Activated T-helper 1 cell treated with anti-CD3 and anti-CD28 coated beads, Interleukin-2, amount 50 U/mL, for 16 hours (primary cell): Measurements from ENCODE around the gene PALM.
"Not testable (repeated sequence)": the region's sequence is repeated elsewhere in the genome, so short reads cannot be mapped to it uniquely, and the experiment has no call there.

ENCODE experiments used
- DNase-seq, 2 donors: peaks; one replicate each; pipeline ENCODE4 v3.0.0-alpha.2; 2020; ENCODE audit warnings: low read depth in 1 of 2, low spot score in 1 of 2

Gene PALM

DNA sequence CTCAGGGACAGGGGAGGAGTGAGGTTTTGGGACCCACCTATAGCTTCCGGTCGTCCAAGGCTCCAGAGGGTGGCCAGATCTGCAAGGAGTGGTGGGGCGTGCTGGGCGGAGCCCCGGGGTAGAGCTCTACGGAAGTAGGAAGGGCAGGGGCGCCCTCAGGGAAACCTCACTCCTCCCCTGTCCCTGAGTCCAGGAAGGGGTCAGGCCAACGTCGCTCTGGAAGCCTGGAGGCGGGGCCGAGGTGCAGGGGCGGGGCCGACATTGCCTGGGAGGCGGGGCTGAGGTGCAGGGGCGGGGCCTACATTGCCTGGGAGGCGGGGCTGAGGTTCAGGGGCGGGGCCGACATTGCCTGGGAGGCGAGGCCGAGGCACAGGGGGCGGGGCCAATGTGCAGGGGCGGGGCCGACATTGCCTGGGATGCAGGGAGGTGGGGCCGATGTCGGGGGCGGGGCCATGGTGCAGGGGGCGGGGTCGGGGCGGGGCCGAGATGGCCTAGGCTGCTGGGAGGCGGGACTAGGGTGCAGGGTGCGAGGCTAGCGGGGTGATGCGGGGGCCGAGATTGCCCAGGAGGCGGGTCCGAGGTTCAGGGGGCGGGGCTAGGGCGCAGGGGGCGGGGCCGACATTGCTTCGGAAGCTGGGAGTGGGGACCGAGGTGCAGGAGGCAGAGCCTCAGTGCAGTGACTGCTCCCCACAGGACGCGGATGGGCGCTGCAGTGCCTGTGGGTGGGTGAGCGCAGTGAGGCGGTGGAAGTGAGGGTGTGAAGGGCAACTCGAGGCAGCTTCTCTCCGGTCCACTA is 4.9 kb upstream of the PALM start:
- peak in 1 of 2 donors; percentile 38 for DNase-seq

DNA sequence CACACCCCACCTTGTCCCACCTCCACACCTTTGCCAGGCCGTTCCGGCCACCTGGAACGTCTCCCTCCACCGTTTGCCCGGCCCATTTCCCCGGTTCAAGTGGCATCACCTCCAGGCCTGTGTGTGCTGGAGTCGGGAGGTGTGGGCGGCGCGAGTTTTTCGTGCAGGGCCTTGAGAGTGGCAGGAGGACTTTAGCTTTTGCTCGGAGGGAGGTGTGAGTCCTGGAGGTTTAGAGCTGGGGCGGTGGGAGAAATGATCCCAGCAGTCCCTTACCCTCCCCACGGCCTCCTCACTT is 4.3 kb upstream of the PALM start:
- DNase-seq, result no peak

DNA sequence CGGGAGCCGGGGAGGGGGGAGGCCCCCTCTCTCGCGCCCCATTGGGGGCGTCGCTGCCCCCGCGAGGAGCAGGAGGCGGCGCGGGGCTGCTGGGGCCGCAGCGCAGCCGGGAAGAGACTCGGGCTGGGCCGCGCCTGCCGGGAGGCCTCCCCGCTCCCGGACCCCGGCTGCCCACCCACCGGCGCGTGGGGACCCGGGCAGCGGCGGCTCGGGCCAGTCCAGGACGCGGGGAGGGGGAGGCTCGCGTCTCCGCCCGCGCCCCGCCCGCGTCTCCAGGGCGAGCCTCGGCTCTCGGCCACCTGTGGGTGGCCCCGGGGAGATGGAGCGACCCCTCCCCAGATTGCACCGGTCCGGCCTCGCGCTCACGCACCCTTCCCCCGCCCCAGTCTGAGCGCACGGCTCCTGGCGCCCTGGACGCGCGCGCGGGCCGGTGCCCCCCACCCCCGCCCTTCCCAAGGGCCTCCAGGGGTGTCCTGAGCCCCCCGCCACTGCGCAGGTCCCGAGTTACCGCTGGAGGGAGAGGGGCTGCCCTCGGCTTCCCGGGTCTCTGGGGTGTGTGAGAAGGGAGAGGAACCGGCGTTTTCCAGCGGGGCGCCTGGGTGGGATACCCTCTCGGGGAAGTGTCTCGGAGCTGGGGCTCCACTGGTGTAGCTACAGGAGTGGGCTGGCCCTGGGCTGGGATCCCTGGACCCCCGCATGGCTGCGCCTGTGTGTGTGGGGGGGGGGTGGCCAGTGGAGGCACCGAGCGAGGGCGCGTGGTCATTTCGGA is 645 bp downstream of the PALM start:
- DNase-seq, result no peak

DNA sequence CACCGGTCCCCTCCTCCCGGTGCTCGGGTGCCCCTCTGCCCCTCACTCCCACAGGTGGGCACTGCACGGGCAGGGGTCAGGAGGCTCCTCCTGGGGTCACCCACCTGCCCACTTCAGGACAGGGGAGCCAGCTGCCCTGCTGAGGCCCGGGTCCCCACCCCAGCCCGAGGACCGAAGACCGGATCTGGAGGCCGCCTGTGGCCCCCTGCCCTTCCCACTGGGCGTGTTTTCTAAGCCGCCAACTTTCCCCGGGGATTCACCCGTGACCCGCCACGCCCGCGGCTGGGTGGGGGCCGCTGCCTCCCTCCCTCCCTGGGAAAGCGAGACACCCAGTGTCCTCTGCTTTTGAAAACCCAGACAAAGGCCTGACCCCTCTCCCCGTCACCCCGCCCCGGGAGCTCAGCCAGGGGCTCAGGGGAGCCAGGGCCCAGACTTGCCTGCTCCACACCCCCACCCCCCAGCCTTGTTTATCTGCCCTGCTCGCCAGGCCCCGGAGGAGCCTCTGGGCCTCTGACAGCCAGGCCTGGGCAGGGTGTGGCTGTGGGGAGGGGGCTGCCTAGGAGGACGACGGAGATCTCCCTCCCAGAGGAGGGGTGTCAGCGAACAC is 1.3 kb downstream of the PALM start:
- DNase-seq, result no peak

DNA sequence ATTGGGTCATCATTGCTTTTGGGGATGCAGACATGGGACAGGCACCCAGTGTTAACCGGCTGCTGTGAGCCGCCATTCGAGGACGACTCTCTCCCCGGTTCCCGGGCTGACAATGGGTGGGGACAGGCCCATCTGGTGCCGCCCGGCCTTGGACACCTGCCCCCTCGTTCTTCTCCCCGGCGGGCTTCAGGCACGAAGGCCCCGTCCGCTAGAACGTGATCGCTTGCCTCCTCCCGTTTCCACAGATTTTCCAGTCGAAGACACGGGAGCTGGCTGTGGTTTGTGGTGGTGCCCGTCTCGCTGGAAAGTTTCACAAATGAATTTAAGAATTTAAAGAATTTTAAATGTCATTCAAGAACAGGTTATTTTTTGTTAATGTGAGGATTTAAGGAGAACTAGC is 2.0 kb downstream of the PALM start:
- DNase-seq, result no peak

DNA sequence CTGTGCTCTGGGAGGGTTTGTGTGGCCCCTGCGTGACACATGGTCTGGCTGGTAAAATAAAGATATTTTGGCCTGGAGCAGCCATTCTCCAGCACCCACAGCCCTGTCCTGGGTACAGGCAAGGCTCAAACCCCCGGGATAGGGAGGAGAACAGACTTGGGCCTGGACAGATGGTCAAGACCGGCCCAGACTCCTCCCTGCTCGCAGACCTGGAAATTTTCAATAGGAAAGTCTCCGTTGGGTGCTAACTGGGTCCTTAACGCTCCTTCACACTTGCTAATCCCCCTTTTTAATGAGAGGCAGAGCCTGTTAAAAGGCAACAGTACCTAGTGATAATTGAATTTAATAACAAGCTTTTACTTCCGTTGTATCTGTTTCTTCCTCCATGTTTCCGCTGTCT is 2.5 kb downstream of the PALM start:
- DNase-seq, result no peak

DNA sequence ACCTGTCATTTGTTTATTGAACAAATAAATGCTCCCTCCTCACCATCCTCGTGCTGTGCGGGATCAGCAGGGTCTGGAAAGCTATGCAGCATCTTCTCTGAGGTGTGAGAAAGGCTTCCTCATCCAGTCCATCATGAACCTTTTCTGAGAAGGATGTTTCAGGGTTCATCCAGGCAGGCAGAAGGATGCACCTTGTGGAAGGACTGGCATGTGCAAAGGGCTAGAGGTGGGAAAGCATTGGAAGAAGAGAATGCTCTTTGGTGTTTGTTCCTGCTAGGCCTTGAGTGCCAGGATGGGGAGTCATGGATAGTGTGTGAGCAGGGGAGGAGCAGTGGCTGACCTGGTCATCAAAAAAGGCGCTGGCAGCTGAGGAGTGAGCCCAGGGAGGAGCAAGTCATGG is 6.6 kb downstream of the PALM start:
- no peak for DNase-seq

DNA sequence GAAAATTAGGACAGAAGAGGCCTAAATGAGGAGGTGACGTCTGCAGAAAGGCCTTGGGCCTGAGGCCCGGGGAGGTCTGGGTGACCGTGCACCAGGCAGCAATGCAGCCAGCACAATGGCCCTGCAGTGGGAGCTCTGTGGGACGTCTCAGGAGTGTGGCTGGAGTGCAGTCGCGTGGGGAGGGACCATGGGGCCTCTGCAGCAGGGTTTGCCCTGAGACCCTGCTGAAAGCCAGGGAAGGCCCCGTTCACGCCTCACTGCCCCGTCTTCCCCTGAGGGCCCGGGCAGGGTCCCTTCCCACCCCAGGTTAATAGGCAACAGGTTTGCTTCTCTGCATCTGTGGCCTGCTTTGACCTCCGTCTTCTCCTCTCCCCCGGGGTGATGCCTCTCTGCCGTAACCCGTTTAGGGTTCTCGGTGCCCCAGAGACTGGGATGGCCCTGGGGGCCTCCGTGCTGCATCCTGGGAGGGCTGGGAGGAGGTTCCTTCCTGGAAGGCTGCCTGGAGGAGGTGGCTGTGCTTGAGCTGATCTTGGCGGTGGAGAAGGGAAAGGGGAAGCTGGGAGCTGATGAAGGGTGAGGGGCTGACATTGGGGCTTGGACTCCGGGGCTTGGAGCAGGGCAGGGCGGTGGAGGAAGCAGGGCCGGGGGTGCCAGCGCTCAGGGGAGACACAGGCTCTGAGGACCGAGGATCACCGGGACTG is 9.7 kb downstream of the PALM start:
- DNase-seq, result no peak

DNA sequence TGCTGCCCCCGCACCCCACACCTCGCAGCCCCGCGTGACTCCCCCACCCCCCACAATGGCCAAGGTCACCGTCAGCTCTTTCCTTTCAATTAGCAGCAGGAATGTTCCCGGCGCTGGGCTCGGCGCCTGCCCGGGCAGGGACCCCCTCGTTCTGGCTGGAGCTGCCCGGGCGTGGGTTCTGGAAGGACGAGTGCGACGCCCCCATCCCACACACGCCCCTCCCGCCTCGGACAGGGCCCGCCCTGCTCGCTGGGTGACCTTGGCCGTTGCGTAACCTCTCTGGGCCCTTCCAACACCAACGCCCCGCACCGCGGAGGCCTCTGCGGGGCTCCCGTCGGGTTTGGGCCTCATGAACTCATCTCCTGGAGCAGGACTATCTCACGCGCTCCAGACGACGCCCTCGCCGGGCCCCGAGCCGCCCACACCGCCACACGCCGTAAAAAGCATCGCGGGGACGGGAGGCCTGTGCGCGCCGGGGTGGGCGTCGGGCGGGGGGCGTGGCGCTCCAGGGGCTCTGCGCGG is 10.3 kb downstream of the PALM start:
- no peak for DNase-seq

DNA sequence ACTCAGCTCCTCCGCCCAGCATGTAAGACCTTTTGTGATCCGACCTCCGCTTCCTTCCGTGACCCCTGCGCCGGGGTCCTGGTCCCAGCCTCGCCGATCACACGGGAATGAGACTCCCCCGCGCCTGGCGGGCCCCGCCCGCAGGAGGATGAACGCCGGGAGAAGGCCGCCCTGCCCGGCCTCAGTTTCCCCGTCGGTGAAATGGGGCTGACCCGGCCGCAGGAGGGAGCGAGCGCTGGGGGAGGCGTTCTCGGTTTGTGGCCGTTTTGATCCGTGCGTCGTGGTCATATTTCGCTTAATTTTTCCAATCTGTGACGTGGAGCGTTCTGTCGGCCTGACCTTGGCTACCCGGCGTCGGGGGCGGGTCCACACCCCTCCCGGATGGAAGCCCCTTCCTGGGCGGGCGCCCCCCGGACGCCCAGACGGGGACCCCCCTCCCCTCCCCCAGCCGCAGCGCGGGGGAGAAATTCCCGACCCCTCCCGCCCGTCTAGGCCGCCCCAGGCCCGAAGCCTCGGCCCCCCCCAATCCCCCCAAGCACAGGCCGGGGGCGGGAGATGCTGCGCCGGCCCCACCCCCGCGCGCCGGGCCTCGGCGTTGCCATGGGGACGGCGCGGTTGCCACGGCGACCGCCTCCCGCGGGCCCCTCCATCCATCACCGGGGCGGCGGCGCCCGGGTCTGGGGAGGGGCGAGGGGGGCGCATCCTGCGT is 11.1 kb downstream of the PALM start:
- DNase-seq, result no peak

DNA sequence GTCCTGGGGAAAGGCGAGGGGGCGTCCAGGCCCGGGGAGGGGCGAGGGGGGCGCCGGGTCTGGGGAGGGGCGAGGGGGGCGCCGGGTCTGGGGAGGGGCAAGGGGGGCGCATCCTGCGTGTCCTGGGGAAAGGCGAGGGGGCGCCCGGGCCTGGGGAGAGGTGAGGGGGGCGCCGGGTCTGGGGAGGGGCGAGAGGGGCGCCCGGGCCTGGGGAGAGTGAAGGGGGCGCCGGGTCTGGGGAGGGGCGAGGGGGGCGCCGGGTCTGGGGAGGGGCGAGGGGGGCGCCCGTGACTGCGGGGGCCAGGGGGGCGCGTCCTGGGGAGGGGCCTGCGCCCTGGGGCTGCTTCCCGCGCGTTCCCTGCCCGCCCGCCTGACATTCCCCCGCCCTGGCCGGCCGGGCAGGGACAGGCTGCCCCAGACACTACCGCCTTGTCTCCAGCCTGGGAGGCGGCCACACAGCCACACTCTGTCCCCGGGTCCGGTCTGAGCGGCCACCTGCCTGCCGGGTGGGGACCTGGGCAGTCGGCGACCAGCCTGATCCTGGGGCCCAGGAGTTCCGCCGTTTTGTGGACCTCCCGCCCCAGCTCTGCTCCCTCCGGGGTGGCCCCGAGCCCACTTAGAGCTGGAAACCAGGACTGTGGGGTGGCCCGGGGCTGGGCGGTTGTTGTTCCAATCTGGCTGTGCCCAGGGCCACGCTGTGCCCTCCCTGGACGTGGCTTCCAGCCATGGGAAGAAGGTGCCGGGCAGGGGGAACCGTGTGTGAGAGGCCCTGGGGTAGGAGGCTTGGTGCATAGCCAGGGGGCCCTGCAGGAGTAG is 11.8 kb downstream of the PALM start:
- no peak for DNase-seq

DNA sequence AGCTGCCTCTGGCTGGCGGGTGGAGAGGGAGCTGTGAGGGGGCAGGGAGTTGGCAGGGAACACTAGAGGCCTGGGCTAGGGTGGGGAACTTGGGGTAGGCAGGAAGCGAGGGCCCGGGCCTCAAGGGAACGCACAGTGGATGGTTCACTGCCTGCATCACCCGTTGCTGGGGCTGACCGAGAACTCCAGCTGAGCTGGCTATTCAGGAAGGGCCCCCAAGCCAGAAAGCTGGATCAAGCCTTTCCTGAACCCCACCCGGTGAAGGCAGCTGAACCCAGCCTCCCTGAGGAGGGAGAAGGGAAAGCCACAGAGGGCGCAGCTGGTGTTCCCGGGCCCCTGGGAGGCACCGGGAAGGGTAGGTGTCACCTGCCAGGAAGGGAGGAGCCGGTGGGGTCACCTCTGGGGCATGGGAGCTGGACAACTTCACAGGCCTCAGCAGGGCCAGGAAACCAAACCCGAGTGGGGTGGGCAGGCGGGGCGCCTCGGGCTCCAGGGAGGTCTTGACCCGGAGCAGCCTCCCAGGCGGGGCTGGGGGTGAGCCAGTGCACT is 13.9 kb downstream of the PALM start:
- DNase-seq, result no peak

DNA sequence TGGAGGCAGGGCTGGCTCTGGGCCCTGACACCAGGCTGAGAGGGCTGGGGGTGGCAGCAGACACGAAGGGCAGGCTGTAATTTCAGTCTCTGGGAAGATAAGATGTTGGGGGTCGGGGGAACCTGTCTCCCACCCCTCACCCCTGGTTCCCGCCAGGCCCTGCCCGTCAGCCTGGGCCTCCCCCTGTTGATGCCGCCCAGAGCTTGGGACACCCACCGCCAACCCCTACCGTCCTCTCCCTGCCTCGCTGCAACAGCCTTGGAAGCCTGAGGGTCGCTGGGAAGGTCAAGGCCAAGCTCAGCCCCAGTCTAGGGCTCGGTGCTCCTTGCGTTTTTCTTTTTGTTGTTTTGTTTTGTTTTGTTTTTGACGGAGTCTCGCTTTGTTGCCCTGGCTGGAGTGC is 14.5 kb downstream of the PALM start:
- no peak for DNase-seq

DNA sequence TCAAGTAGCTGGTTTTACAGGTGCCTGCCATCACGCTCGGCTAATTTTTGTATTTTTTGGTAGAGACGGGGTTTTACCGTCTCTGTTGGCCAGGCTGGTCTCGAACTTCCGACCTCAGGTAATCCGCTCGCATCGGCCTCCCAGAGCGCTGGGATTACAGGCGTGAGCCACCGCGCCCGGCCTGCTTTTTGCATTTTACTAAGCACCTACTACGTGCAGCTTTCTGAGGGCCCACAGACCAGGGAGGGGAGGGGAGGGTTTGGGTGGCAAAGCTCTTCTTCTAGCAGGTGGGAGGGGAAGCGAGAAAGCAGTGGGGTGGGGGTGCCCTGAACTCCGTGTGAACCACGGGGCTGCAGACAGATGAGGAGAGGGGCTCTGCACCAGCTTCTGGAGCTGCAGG is 15.0 kb downstream of the PALM start:
- DNase-seq, result no peak

DNA sequence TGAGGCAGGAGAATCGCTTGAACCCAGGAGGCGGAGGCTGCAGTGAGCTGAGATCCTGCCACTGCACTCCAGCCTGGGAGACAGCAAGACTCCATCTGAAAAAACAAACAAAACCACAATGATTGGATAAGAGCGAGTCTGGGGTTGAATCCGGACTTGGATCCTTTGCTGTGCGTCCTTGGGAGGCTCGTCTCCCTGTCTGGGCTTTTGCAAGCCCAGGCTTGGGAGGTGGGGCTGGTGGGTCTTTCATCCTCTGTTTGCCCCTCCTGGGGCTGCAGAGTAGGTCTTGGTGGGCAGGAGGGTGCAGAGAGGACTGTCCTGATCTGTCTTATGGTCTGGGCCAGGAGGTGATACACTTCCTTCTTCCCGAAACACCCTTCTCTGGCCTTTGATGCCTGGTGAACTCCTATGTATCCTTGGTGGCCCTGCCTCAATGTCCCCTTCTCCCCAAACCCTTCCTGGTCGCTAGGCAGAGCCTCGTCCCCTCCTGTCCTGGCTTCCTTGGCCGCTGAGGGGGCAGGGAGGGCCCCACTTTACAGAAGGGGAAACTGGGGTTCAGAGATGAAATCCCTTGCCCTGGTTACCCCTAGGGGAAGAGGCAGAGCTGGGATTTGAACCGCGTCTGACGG is 16.8 kb downstream of the PALM start:
- DNase-seq, result no peak

DNA sequence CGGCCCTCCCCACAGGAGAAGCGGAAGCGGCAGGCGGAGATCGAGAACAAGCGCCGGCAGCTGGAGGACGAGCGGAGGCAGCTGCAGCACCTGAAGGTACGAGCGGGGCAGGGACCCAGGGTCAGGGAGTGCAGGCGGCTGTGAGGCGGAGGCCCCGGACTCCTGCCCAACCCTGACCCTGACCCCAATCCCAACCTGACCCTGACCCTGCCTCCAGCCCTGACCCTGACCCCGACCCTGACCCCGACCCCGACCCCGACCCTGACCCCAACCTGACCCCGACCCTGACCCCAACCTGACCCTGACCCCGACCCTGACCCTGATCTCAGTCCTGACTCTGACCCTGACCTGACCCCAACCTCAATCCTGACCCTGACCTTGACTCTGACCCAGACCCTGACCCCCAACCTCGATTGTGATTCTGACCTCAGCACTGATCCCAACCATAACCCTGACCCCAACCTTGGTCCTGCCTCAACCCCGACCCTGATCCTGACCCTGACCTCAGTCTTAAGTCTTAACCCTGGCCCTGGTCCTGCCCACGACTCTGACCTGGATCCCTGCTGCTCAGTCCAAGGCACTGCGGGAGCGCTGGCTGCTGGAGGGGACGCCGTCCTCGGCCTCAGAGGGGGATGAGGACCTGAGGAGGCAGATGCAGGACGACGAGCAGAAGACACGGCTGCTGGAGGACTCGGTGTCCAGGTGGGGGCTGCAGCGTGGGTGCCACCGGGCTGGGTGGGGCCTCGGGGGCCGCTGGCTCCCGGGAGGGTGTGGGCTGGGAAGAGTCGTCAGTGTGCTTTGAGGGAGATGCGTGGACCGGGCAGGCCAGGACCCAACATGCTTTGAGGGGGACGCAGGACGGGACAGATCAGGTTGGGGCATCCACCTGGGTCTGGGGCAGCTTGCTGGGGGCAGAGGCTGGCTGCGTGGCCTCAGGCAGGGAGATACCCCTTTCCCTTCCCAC is 18.5 kb downstream of the PALM start:
- no peak for DNase-seq

DNA sequence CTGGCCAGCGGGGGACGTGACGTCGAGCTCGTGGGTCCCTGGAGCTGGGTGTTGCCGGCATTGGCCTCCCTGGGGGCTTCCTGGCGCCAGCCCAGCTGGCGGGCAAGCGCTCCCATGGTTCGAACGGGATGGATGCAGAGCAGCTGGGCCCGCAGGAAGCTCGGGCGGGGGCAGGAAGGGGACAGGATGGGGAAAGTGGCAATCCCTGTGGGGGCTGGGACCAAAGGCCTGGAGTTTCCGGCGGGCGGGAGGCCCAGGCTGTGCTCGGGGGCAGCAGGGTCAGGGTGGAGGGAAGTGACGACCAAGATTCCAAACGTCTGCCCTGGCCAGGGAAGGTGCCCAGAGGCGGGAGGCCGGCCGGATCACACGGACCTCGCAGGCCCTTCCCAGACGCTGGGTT is 19.3 kb downstream of the PALM start:
- DNase-seq, result no peak

DNA sequence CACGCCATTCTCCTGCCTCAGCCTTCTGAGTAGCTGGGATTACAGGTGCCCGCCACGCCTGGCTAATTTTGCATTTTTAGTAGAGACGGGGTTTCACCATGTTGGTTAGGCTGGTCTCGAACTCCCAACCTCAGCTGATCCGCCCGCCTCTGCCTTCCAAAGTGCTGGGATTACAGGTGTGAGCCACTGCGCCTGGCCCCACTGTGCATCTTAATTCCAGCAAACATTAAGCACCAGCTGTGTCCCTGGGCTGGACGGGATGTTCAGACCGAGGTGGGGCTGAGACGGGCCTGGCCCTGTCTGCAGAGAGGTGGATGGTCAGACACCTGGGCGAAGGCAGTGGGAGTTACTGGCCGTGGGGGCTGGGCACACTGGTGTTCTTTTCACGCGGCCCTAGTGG is 20.8 kb downstream of the PALM start:
- DNase-seq, result not testable (repeated sequence)
